Measurements from ENCODE around the gene SPINK7.

Gene SPINK7

DNA sequence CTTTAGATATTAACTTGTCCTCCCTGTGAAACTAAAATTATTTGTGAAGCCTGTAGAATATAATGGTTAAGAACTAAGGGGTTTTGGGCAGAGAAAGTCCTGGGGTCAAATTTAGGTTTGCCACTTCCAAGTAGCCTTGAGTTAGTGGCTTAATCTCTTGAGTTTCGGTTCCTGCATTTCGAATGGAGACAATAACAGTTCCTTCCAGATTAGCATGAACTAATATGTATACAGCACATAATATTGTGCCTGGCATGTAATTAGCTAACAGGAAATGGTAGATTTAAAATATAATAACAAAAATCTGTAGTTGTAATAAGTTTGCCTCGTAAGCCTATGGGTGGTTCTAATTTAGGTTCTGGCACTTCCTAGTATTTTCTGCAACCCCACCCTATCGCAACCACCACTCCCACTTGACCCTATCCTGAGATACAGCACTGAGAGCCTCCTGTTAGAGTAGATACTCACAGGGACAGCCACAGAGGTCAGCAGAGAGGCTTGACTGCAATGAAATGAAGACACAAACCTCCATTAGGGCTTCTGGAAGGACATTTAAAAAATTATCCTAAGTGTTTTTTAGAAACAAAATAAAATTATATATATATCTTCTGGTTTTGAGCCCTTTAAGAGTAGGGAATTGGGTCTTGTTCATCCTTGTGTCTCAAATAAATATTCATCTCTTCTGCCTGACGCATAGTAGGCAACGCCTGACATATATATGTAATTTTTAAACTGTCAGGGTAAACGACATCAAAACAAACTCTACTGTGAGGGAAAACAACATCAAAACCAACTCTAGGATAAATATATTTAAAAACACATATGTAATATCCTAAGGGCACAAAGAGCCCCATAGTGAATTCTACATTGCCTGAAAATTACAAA lies 31.6 kb downstream of the SPINK7 start:
- no peak for DNase-seq

- DNase-seq: no peak
Measured at GRCh38 chr5:148347706-148348105, 35.5 kb downstream of the SPINK7 start.

DNA sequence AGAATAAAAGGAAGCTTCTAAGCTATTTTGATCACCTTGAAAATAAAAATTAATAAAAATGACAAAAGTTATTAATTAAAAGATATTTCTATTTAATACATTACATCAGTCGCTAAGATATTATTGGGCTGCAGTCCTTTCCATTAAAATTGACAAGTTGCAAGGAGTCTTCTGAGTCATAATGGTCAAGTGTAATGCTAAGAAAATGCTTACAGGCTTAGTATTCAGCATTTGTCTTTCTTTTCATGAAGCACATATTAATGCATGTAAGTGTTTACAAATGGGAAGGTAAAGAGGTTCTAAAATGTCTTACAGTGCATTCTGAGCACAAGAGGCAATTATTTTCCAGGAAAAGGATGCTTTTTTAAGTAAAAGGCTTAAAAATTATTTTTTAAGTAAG lies 40.5 kb downstream of the SPINK7 start:
- DNase-seq: no peak

- no peak for DNase-seq
Measured at GRCh38 chr5:148353634-148354033, 41.4 kb downstream of the SPINK7 start.

GRCh38 chr5:148364343-148364742 lies 52.1 kb downstream of the SPINK7 start:
- DNase-seq: no peak

Measured in NCI-H526 (cell line).